NCI-H2196 treated with DMSO at 0.1 percent for 48 hours (cell line): ENCODE measurements around the gene NKPD1.
"Not testable (repeated sequence)": the region's sequence is repeated elsewhere in the genome, so short reads cannot be mapped to it uniquely, and the experiment has no call there.

ENCODE experiments used
- DNase-seq: peaks from one replicate; lab custom pipeline; 2025; ENCODE audit not compliant: unreplicated experiment; lab: John Stamatoyannopoulos, UW

Gene NKPD1

DNA sequence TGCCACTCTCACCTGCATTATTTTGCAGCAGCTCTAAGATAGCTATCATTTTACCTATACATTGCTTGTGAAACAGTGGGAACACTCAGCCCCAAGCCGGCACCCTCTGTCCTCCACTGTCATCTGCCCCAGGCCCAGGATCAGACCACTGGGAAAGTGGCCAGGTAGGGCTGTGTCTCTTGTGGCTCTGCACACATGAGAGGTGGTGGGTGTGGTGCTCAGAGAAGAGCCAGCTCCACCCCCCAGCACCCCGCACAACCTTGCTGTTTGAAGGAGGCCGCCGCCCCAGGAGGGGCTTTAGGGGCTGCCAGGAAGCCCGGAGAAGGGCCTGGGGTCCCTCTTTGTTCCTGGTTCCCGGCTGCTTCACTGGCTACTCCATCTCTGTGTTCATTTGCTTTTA, 41.2 kb downstream of the NKPD1 start:
- DNase-seq = no peak

DNA sequence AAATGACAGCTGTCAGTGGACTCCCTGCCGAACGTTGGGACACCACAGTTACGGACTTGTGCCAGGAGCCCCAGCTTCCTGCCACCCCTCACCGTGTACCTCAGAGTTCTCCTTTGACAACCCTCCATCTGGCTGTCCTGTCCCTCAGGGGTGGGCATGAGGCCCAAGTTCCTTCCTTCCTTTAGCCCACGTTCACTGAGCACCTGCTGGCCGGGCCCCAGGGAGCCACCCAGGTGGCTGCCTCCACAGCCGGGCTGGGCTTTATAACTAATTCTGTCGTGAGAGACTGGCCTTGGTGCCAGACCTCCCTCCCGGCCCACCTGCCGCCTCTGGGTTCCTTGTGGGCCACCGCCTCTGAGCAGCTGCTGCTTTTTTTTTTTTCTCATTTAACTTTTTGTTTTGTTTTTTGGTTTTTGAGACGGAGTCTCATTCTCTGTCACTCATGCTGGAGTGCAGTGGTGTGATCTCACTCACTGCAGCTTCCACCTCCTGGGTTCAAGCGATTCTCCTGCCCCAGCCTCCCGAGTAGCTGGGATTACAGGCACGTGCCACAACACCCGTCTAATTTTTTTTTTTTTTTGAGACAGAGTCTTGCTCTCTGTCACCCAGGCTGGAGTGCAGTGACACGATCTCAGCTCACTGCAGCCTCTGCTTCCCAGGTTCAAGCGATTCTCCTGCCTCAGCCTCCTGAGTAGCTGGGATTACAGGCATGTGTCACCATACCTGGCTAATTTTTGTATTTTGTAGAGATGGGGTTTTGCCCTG, 42.0 kb downstream of the NKPD1 start:
- not testable (repeated sequence) for DNase-seq

DNA sequence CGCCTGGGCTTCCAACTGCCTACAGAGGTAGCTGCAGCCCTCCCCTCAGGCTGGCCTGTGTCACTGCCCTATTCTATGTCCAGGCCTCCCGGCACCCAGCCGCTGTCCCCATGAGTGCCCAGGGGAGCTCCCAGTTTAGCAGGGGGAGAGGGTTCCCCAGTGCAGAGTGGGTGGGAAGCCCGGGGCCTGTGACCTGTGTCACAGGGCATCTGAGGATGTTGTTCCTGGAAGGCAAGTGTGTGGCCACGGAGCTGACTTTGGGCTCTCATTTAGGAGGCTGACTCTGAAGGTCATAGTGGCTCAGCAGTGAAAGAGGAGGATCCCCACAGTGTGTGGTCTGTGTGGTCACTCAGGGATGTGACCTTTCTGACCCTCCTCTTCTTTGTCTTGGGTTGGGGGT, 42.7 kb downstream of the NKPD1 start:
- DNase-seq = no peak

DNA sequence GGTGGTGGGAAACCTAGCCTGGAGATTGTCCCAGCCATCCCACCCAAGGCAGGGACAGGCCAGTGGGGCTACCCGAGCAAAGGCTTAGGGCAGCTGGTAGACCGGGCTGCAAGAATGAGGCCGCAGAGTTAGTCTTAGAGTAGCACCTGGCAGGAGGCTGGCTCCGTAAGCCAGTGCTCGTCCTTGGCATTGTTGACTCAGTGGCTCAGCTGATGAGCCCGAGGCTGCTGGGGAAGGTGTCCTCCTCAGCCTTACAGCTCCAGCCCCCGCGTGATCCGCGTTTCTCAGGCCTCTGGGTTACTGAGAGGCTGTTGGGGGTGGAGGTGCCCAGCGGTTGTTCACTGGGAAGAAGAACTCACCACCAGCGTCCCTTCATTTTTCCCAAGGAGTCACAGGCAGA, 43.1 kb downstream of the NKPD1 start:
- DNase-seq = no peak

DNA sequence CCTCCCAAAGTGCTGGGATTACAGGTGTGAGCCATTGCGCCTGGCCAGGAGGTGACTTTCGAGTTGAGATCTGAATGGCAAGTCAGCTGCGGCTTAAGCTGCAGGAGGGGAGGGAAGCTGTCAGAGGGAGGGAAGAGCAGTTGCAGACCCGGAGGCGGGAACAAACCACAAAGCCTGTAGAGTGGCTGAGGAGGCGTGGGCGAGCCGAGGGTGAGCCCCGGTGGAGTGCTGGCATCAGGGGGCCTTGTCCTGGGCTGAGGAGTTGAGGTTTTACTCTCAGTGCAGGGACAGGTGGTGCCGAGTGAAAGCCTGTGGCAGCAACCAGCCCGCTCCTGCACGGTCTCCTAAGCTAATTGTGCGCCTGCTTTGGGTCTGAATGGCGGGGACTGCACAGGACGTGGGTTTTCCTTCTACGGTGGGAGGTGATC, 43.6 kb downstream of the NKPD1 start:
- DNase-seq = peak; percentile 21

DNA sequence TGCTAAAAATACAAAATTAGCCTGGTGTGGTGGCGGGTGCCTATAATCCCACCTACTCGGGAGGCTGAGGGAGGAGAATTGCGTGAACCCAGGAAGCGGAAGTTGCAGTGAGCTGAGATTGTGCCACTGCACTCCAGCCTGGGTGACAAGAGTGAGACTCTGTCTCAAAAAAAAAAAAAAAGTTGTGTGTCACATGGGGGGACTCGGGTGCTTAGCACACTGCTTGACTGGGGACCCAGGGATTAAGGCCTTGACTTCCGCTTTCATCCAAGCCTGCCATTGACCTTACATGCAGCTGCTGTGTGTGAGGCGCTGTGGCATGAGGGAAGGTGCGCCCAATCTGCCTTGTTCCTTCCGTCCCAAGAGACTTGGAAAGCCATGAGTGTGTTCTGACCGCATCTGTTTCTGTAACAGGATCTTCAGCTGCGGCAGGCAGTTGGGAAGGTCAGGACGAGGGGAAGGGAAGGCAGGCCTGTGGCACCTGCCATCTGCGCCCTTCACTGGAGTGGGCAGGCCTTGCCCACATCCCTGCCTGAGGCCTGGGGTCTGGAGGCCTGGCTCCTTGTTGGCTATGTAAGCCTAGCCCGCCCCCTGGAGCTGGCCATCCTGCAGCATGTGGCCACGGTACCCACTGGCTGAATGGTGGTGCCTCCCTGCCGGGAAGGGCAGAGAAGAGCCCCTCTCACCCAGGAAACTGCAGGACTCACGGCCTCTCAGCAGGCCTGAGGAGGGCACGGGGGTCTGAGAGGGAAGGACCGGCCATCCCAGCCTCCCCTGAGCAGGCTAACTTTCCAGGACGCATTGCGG, 44.8 kb downstream of the NKPD1 start:
- DNase-seq = peak; percentile 76

DNA sequence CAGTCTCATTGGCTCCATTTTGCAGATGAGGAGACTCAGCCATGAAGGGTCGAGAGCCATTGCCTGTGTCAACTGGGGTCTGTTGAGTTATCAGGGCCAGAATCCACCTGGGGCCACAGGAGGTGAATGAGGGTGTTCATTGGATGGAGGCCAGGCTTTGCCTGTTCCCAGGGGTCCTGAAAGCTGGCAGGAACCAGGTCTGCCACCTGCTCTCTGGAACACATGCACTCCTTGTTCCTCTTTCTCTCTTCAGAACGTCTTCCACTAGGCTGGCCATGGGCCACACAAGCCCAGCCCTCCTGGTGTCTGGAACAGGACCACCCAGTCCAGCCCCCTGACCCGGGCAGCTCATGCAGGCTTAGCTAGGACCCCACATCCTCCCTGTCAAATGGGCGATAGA, 46.7 kb downstream of the NKPD1 start:
- no peak for DNase-seq

DNA sequence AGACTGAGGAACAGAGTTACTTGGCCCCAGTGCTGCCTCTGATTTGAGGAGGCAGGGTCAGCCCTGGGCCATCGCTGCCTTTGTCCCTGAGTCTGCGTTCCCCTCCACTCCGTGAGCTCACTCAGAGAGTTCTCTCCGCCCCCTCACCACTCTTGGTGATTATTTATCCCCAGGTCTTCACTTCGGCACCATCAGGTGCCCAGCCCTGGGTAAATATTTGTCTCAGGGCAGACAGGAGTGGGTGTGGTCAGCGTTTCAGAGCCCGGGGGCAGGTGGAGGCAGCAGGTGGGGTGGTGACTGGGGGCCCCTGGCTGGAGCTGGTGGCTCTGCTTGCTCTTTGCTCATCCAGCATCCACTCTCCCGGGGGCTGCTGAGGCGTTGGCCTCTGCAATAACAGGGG, 47.2 kb downstream of the NKPD1 start:
- peak; percentile 73 for DNase-seq

DNA sequence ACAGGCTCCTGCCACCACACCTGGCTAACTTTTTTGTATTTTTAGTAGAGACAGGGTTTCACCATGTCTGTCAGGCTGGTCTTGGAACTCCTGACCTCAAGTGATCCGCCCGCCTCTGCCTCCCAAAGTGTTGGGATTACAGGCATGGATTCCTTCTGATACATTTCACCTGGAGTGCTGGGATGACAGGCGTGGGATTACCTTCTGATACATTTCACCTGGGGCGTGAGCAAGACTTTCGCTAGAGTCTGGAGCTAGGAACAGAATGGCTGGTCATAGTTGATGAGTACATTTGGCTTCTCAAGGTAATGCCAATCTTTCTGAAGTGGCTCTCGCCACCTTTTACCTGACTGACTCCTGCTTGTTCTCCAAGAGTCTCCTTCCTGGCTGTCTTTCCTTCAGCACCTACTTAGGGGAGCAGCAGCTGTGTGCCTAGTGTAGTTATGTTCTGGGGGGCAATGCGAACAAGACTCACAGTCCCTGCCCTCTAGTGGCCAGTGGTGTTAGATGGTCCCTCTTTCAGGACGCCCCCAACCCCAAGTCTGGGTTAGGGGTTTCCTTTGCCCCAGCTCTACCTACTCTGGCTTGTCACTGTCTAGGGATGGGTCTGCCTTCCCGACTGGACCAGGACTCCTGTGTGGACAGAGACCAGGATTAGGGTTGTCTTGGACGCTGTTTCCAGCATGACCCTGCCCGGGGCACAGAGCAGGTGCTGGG, 48.5 kb downstream of the NKPD1 start:
- no peak for DNase-seq
